Measurements from ENCODE around the gene ANAPC15. TPM values are rescaled to one million over a fixed set of nuclear protein-coding genes. Genes with fewer than 3 reads are reported as not detected.

ANAPC15 gene
- total and polyA plus RNA-seq, 2 of the 4 experiments (the other 2 are of a cell fraction) = 66.3 to 84.2 TPM

DNA sequence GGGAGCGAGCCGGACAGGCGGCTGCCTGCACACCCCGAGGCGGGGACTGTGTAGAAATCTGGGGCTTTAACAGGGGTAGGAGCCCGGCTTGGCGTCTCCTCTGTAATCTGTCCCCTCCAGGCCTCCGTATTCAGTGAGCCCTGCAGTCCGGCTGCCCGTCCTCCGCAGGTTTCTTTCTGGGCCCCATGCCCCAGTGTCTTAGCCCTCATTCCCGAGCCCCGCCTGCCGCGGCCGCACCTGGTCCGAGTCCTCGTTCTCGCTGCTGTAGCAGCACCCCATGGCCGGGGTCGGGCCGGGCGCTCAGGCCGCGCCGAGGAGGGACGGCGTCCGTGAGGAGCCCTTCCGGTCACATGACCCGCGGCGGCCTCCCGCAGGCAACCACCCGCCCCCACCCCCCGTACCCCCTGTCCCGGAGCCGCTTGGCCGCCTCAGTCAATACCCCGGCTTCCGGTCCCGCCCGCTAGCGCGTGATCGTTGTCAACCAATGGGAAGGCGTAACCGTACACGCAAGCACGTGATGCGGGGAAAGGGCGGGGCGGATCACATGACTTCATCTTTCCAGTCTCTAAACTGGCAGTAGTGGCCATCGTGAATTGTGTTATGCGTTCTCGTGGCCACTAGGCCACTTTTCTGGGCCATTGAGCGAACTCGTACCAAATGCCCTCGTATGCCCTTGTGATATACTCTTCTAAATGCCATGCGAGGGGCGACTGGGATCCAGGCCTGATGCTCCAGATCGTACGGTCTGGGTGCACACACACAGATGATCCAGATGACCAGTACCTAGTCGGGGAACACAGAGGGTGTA is 9.3 kb downstream of the ANAPC15 start, which contains the start of gene LAMTOR1:
TSS of gene LAMTOR1 (minus strand) at position 352 of the 808 bp plus-strand sequence. CDS start at position 279, 73 bp downstream.
- peak; percentile 99 for DNase-seq
- peak within 1 kb of the TSS; percentile 91 for H4K91ac ChIP-seq (ENCODE audit: insufficient read depth, low read depth, low read length)
- intact Hi-C loops (cut with micrococcal nuclease) = loop anchor here (1.0 to 5.0 kb wide), 4 partner anchors 78 to 331 kb away; partner anchors contain the start of gene CLPB
- peak; percentile 39 for TF ChIP-seq SMC3 (IDR thresholded peaks at IDR 0.05; ENCODE audit: low read depth, low read length)
- peak; percentile 84; the same call in 1 of the 2 replicates for TF ChIP-seq FOS (IDR thresholded peaks at IDR 0.05; ENCODE audit: low read depth, low read length)
- TF ChIP-seq, protein P1, sequence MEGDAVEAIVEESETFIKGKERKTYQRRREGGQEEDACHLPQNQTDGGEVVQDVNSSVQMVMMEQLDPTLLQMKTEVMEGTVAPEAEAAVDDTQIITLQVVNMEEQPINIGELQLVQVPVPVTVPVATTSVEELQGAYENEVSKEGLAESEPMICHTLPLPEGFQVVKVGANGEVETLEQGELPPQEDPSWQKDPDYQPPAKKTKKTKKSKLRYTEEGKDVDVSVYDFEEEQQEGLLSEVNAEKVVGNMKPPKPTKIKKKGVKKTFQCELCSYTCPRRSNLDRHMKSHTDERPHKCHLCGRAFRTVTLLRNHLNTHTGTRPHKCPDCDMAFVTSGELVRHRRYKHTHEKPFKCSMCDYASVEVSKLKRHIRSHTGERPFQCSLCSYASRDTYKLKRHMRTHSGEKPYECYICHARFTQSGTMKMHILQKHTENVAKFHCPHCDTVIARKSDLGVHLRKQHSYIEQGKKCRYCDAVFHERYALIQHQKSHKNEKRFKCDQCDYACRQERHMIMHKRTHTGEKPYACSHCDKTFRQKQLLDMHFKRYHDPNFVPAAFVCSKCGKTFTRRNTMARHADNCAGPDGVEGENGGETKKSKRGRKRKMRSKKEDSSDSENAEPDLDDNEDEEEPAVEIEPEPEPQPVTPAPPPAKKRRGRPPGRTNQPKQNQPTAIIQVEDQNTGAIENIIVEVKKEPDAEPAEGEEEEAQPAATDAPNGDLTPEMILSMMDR (conservative IDR thresholded peaks at IDR 0.05; ENCODE audit: low read depth, low read length) = peak; percentile 48
- TF ChIP-seq MAFK (IDR thresholded peaks at IDR 0.05; ENCODE audit: low read depth, low read length) = no peak
- no peak for TF ChIP-seq ELK1 (IDR thresholded peaks at IDR 0.05; ENCODE audit: borderline replicate concordance, low read depth, low read length)
- TF ChIP-seq BHLHE40 (IDR thresholded peaks at IDR 0.05; ENCODE audit: low read depth, low read length) = peak; percentile 97
- no peak for TF ChIP-seq NFE2L2 (IDR thresholded peaks at IDR 0.05; ENCODE audit: low read depth, low read length)
- TF ChIP-seq, protein P2, sequence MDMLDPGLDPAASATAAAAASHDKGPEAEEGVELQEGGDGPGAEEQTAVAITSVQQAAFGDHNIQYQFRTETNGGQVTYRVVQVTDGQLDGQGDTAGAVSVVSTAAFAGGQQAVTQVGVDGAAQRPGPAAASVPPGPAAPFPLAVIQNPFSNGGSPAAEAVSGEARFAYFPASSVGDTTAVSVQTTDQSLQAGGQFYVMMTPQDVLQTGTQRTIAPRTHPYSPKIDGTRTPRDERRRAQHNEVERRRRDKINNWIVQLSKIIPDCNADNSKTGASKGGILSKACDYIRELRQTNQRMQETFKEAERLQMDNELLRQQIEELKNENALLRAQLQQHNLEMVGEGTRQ (IDR thresholded peaks at IDR 0.05; ENCODE audit: low read depth, low read length) = peak; percentile 99
- TF ChIP-seq RCOR1 (IDR thresholded peaks at IDR 0.05; ENCODE audit: insufficient replicate concordance, low read length) = peak; percentile 42
- no peak for TF ChIP-seq CEBPB (IDR thresholded peaks at IDR 0.05; ENCODE audit: low read depth, low read length)
- TF ChIP-seq RFX5 (IDR thresholded peaks at IDR 0.05; ENCODE audit: low read depth, low read length) = no peak
- TF ChIP-seq MXI1 (IDR thresholded peaks at IDR 0.05; ENCODE audit: borderline replicate concordance, low read depth, low read length) = peak; percentile 53; the same call in 1 of the 2 replicates
- TF ChIP-seq POLR2A (IDR thresholded peaks at IDR 0.05; ENCODE audit: low read depth, low read length) = peak; percentile 93

More for the DNA sequence above, 9.3 kb downstream of the ANAPC15 start, which contains the start of gene LAMTOR1:
- BruUV-seq (replicated peaks) = TSS peak; percentile 70
- H3K27ac ChIP-seq (ENCODE audit: insufficient read depth, low read length) = peak within 1 kb of the TSS; percentile 94
- ChIA-PET POLR2A (ENCODE audit: unreplicated experiment) (interaction anchor here (1.3 kb wide), 1 partner anchor 9 kb away, joined by 4 read pairs; the partner anchor contains the start of gene ANAPC15), CTCF (interaction anchor here (0.6 to 2.3 kb wide), 2 partner anchors 12 to 69 kb away, joined by 3 to 10 read pairs; no protein-coding TSS in a partner anchor)
- no peaks in the 10 kb centered on the region; the same call in 1 of the 2 replicates for H4K20me1 ChIP-seq (ENCODE audit: insufficient read depth, low read length)
- H3K56ac ChIP-seq (ENCODE audit: extremely low read depth, insufficient read depth, low read length) = peak within 1 kb of the TSS; percentile 90
- peak within 1 kb of the TSS; percentile 53 for H3K18ac ChIP-seq (ENCODE audit: low read depth, low read length)
- H3K79me1 ChIP-seq (ENCODE audit: low read depth in 1 of 2, low read length in 2 of 2) = peaks cover 34 to 56% of the 10 kb centered on the region in 2 experiments
- peak within 1 kb of the TSS; percentile 89 for H3K9ac ChIP-seq (ENCODE audit: low read depth, low read length)
- peak within 1 kb of the TSS; percentile 99 for H3K14ac ChIP-seq (replicated peaks; ENCODE audit: low read depth, low read length)
- peak within 1 kb of the TSS; percentile 90 for H2BK5ac ChIP-seq (ENCODE audit: low read depth, low read length, poor library complexity, severe bottlenecking)
- in situ Hi-C loops (cut with MboI; ENCODE audit: low sequenced_read_pairs) (no loop called here), dilution Hi-C loops (cut with HindIII; ENCODE audit: low sequenced_read_pairs, unreplicated experiment) (no loop called here)
- H2BK120ac ChIP-seq (ENCODE audit: low read depth, low read length) = peak within 1 kb of the TSS; percentile 74
- peak within 1 kb of the TSS; percentile 37; the same call in 2 of the 3 replicates for H2BK15ac ChIP-seq (ENCODE audit: low read depth, low read length)
- H3K9me3 ChIP-seq (ENCODE audit: control insufficient read depth, insufficient read depth, low read length) = no peaks in the 10 kb centered on the region
- H3K27me3 ChIP-seq (ENCODE audit: control insufficient read depth, insufficient read depth, low read length) = no peaks in the 10 kb centered on the region
- peak; percentile 95 for ATAC-seq (ENCODE audit: low read depth)
- peak within 1 kb of the TSS; percentile 97 for H3K23ac ChIP-seq (ENCODE audit: low read depth, low read length)
- peaks cover 39% of the 10 kb centered on the region for H3K9me1 ChIP-seq (ENCODE audit: insufficient read depth, low read length)
- H3K4me3 ChIP-seq (ENCODE audit: insufficient read depth, low read depth, low read length) = peak within 1 kb of the TSS; percentile 75
- peak within 1 kb of the TSS; percentile 98 for H3K4ac ChIP-seq (ENCODE audit: low read depth, low read length)
- H2BK20ac ChIP-seq (ENCODE audit: low read depth, low read length) = peak within 1 kb of the TSS; percentile 36; the same call in 1 of the 2 replicates
- H2AFZ ChIP-seq (replicated peaks; ENCODE audit: low read length, poor library complexity) = peak within 1 kb of the TSS; percentile 95
- WGBS, 2 experiments (ENCODE audit: extremely low coverage in 2 of 2, insufficient read length in 1 of 2) = 6% methylated on average over 28 of the region's 64 CpGs; no CpG with 5 or more reads in 1 of the 2 experiments
- peaks cover 20% of the 10 kb centered on the region for H3K36me3 ChIP-seq (ENCODE audit: control insufficient read depth, insufficient read depth, low read length)
- H2AK5ac ChIP-seq (ENCODE audit: low read depth, low read length) = peak within 1 kb of the TSS; percentile 96
- H2AK9ac ChIP-seq (replicated peaks; ENCODE audit: low read depth, low read length, poor library complexity) = peak within 1 kb of the TSS; percentile 99
- H3K4me1 ChIP-seq (ENCODE audit: control insufficient read depth, insufficient read depth, low read length) = peaks cover 10% of the 10 kb centered on the region
- peak within 1 kb of the TSS; percentile 98 for H3K4me2 ChIP-seq (ENCODE audit: low read depth, low read length)
- H4K8ac ChIP-seq (ENCODE audit: low read depth in 2 of 2, low read length in 2 of 2) = peak within 1 kb of the TSS; percentile 86 to 100
- peak within 1 kb of the TSS; percentile 94 for H4K5ac ChIP-seq (ENCODE audit: low read depth, low read length)
